Endothelial cell of umbilical vein (primary cell): Measurements from ENCODE around the gene LARGE1. TPM values are rescaled to one million over a fixed set of nuclear protein-coding genes. Genes with fewer than 3 reads are reported as not detected.

Source experiments
- BruUV-seq: library from RNA; stranded (reverse); fragments of 400-500 nt; replicated peaks from 2 replicates; lab custom pipeline; 2021; lab: Mats Ljungman, UMichigan
- CTCF ChIA-PET: fragments of 300-600, 350-600 bp; sonication (Branson Sonifier 250); formaldehyde crosslinking; loops from one replicate; lab custom pipeline; 2021; ENCODE audit warnings: antibody characterized with exemption, inconsistent platforms; lab: Charles Lee
- POLR2A ChIA-PET: fragments of 300-600, 350-600 bp; sonication (Branson Sonifier 250); formaldehyde crosslinking; loops from one replicate; lab custom pipeline; 2021; ENCODE audit warnings: antibody characterized with exemption, inconsistent platforms; lab: Charles Lee
- DNase-seq: peaks from one replicate; pipeline ENCODE4 v3.0.0-alpha.2; 2011; ENCODE audit warnings: low read depth, low spot score
- FAIRE-seq: peaks from 2 replicates; lab custom pipeline; 2011; peaks lifted over from hg19 to GRCh38; lab: Jason Lieb, UNC
- H2AFZ ChIP-seq: 2 replicates; pipeline ENCODE4 v1.6.0; 2012; ENCODE audit warnings: low read depth, low read length, control low read depth, inconsistent platforms
- H3K27ac ChIP-seq: 2 replicates; pipeline ENCODE4 v1.5.1; 2011; ENCODE audit warnings: low read depth, mild to moderate bottlenecking, control low read depth, low read length, moderate library complexity; ENCODE audit not compliant: insufficient read depth
- H3K27me3 ChIP-seq, 2 experiments: 2 replicates each; pipeline versions ENCODE4 v1.6.0 to v1.6.1; 2011; ENCODE audit warnings: low read length in 2 of 2, mixed read lengths in 1 of 2; ENCODE audit not compliant: control insufficient read depth in 2 of 2, insufficient read depth in 2 of 2
- H3K36me3 ChIP-seq, 2 experiments: 2 replicates in 1 of 2; 3 replicates in 1 of 2; pipeline ENCODE4 v1.5.1; 2011; ENCODE audit warnings: low read length in 2 of 2, mild to moderate bottlenecking in 1 of 2, moderate library complexity in 1 of 2; ENCODE audit not compliant: control insufficient read depth in 2 of 2, insufficient read depth in 2 of 2; ENCODE audit errors: extremely low read depth in 1 of 2
- H3K4me1 ChIP-seq: 3 replicates; pipeline ENCODE4 v1.5.1; 2011; ENCODE audit warnings: mild to moderate bottlenecking, low read length; ENCODE audit not compliant: control insufficient read depth, insufficient read depth; ENCODE audit errors: extremely low read depth
- H3K4me2 ChIP-seq: 2 replicates; pipeline ENCODE4 v1.6.1; 2011; ENCODE audit warnings: low read length, control low read depth, mixed read lengths; ENCODE audit not compliant: insufficient read depth
- H3K4me3 ChIP-seq, 3 experiments: fragments of 200-600 bp in 1 of 3; sonication (generic), shearing (Covaris generic) in 1 of 3; replicated peaks in 1 of 3; 2 replicates each; pipeline ENCODE4 v1.5.1; 2011 to 2016; ENCODE audit warnings: control low read depth in 3 of 3, low read length in 3 of 3, mild to moderate bottlenecking in 2 of 3, inconsistent platforms in 1 of 3, low read depth in 1 of 3, moderate library complexity in 1 of 3; ENCODE audit not compliant: insufficient read depth in 1 of 3
- H3K79me2 ChIP-seq: 2 replicates; pipeline ENCODE4 v1.6.0; 2012; ENCODE audit warnings: low read length, inconsistent platforms; ENCODE audit not compliant: control insufficient read depth, insufficient read depth
- H3K9ac ChIP-seq: replicated peaks from 2 replicates; pipeline ENCODE3; 2011; ENCODE audit warnings: low read length, control low read depth; ENCODE audit not compliant: insufficient read depth; ENCODE audit errors: extremely low read depth
- H3K9me1 ChIP-seq: replicated peaks from 3 replicates; pipeline ENCODE4 v1.6.0; 2011; ENCODE audit warnings: mild to moderate bottlenecking, low read length; ENCODE audit not compliant: control insufficient read depth, insufficient read depth; ENCODE audit errors: extremely low read depth
- H3K9me3 ChIP-seq: replicated peaks from 2 replicates; pipeline ENCODE4 v1.5.1; 2012; ENCODE audit warnings: low read length, inconsistent platforms; ENCODE audit not compliant: control insufficient read depth, insufficient read depth
- H4K20me1 ChIP-seq: replicated peaks from 2 replicates; pipeline ENCODE3; 2011; ENCODE audit warnings: mild to moderate bottlenecking, low read length; ENCODE audit not compliant: control insufficient read depth, insufficient read depth; ENCODE audit errors: extremely low read depth
- EZH2 ChIP-seq: IDR thresholded peaks from 2 replicates; pipeline ENCODE4 v1.6.1; 2012; ENCODE audit warnings: borderline replicate concordance, low read depth, mild to moderate bottlenecking, moderate library complexity, low read length, inconsistent platforms; ENCODE audit not compliant: severe bottlenecking
- FOS ChIP-seq: IDR thresholded peaks from 2 replicates; pipeline ENCODE4 v1.6.1; 2011; ENCODE audit warnings: mild to moderate bottlenecking, low read length, moderate library complexity, borderline replicate concordance; ENCODE audit not compliant: insufficient read depth
- GATA2 ChIP-seq: IDR thresholded peaks from 2 replicates; pipeline ENCODE4 v1.7.0; 2011; ENCODE audit warnings: low read depth, mild to moderate bottlenecking, moderate library complexity, mixed read lengths, low read length; ENCODE audit not compliant: insufficient read length, insufficient read depth
- JUN ChIP-seq: IDR thresholded peaks from 2 replicates; pipeline ENCODE4 v1.6.1; 2011; ENCODE audit warnings: borderline replicate concordance, low read depth; ENCODE audit not compliant: insufficient read length, insufficient read depth
- MAX ChIP-seq: IDR thresholded peaks from 2 replicates; pipeline ENCODE4 v1.6.1; 2011; ENCODE audit not compliant: insufficient read depth, insufficient read length
- MYC ChIP-seq: IDR thresholded peaks from one replicate; pipeline ENCODE4 v1.6.1; 2011; ENCODE audit warnings: mild to moderate bottlenecking, low read depth, low read length
- POLR2A ChIP-seq: IDR thresholded peaks from 2 replicates; pipeline ENCODE4 v1.6.1; 2012; ENCODE audit warnings: low read depth, mild to moderate bottlenecking, control low read depth, low read length
- POLR2AphosphoS5 ChIP-seq: IDR thresholded peaks from 2 replicates; pipeline ENCODE4 v1.6.1; 2012; ENCODE audit warnings: low read depth, mild to moderate bottlenecking, control low read depth, low read length, moderate library complexity; ENCODE audit not compliant: insufficient read depth
- dilution Hi-C: fragments of 300-500 bp; cut with MboI; formaldehyde crosslinking; loops from one replicate; pipeline ENCODE4 v1.15.0; 2019; ENCODE audit warnings: low sequenced_read_pairs; ENCODE audit not compliant: extremely low pct_ligation_motif_present
- intact Hi-C: fragments of 100-400 bp; cut with micrococcal nuclease; formaldehyde crosslinking; loops from one replicate; pipeline ENCODE4 v1.10.0; 2022
- polyA plus RNA-seq, 4 experiments: library from polyadenylated mRNA; depleted of rRNA in 3 of 4; stranded (reverse) in 3 of 4; unstranded in 1 of 4; fragments of >200 nt; gene quantifications; 2 replicates each; pipeline versions ENCODE4 v1.2.1 to v1.2.3, GENCODE V29; 2011 to 2012; ENCODE audit warnings: missing spikeins in 1 of 4
- total RNA-seq: library from RNA; stranded (reverse); gene quantifications from 2 replicates; pipeline ENCODE4 v1.2.3, GENCODE V29; 2021
- TF ChIP-seq, protein P1 (sequence below), 2 donors: IDR thresholded peaks; 1 replicate in 1 of 2; 2 replicates in 1 of 2; pipeline ENCODE4 v1.5.1; 2011; ENCODE audit warnings: low read length in 2 of 2, mild to moderate bottlenecking in 2 of 2, moderate library complexity in 2 of 2, control low read depth in 1 of 2, inconsistent platforms in 1 of 2, low read depth in 1 of 2; ENCODE audit not compliant: insufficient read depth in 1 of 2; ENCODE audit errors: extremely low read depth in 1 of 2

LARGE1 gene
- total and polyA plus RNA-seq, 2 donors (not counting 3 experiments of a cell fraction or from before 2014, with no cell fraction given) = 0.95 to 4.4 TPM

GRCh38 chr22:33896575-33897447 lies 23.5 kb downstream of the LARGE1 start:
- DNase-seq (no peak), FAIRE-seq (no peak)
- intact Hi-C loops = no loop called here
- Histone ChIP-seq H3K9me3 (peaks cover 3% of the 10 kb centered on the region), H3K4me3 (no peak overlapping the region), H2AFZ (no peak overlapping the region), H3K9me1 (no peaks in the 10 kb centered on the region), H4K20me1 (no peaks in the 10 kb centered on the region), H3K4me2 (no peak overlapping the region), H3K9ac (no peak overlapping the region), H3K36me3 (no peaks in the 10 kb centered on the region), H3K27me3 (no peaks in the 10 kb centered on the region), H3K4me1 (no peaks in the 10 kb centered on the region), H3K79me2 (no peaks in the 10 kb centered on the region), H3K27ac (no peak overlapping the region)
- ChIA-PET POLR2A (no interaction called here), CTCF (no interaction called here)
- BruUV-seq = no TSS peak
- dilution Hi-C loops = no loop called here
- TF ChIP-seq JUN = no peak
- no peak for TF ChIP-seq GATA2
- TF ChIP-seq MAX = no peak
- no peak for TF ChIP-seq POLR2A
- TF ChIP-seq MYC = no peak
- no peak for TF ChIP-seq POLR2AphosphoS5
- no peak for TF ChIP-seq FOS
- TF ChIP-seq, protein P1, sequence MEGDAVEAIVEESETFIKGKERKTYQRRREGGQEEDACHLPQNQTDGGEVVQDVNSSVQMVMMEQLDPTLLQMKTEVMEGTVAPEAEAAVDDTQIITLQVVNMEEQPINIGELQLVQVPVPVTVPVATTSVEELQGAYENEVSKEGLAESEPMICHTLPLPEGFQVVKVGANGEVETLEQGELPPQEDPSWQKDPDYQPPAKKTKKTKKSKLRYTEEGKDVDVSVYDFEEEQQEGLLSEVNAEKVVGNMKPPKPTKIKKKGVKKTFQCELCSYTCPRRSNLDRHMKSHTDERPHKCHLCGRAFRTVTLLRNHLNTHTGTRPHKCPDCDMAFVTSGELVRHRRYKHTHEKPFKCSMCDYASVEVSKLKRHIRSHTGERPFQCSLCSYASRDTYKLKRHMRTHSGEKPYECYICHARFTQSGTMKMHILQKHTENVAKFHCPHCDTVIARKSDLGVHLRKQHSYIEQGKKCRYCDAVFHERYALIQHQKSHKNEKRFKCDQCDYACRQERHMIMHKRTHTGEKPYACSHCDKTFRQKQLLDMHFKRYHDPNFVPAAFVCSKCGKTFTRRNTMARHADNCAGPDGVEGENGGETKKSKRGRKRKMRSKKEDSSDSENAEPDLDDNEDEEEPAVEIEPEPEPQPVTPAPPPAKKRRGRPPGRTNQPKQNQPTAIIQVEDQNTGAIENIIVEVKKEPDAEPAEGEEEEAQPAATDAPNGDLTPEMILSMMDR (IDR thresholded peaks at IDR 0.05; ENCODE audit: extremely low read depth in 1 of 2, insufficient read depth in 1 of 2, low read depth in 1 of 2, low read length in 2 of 2) = no peak
- TF ChIP-seq EZH2 = no peak
